HCT116 (cell line): ENCODE measurements around the gene GOLGA1. TPM values are rescaled to one million over a fixed set of nuclear protein-coding genes. Genes with fewer than 3 reads are reported as not detected.

ENCODE experiments used
- ATAC-seq: fragments of 200-7000 bp; cut with Tn5 transposase; 2 replicates; pipeline ENCODE4 v1.9.1; 2020; ENCODE audit warnings: mild to moderate bottlenecking, moderate library complexity
- BruUV-seq: library from RNA; stranded (reverse); fragments of 400-500 nt; replicated peaks from 2 replicates; lab custom pipeline; 2021; lab: Mats Ljungman, UMichigan
- CTCF ChIA-PET: fragments of 300-600 bp; sonication (Branson Sonifier 250); formaldehyde crosslinking; loops from one replicate; lab custom pipeline; 2021; ENCODE audit warnings: antibody characterized with exemption; lab: Charles Lee
- POLR2A ChIA-PET: fragments of 300-600, 350-600 bp; sonication (Branson Sonifier 250); formaldehyde crosslinking; loops from one replicate; lab custom pipeline; 2021; ENCODE audit warnings: antibody characterized with exemption; lab: Charles Lee
- RAD21 ChIA-PET, 2 experiments: fragments of 300-600 bp; sonication (Branson Sonifier 250); formaldehyde crosslinking; loops; one replicate each; lab custom pipeline; 2023; ENCODE audit warnings: low total read pairs in 2 of 2; ENCODE audit not compliant: uncharacterized antibody in 2 of 2, unreplicated experiment in 2 of 2, low non-redundant PET in 1 of 2; lab: Charles Lee
- DNase-seq: peaks from one replicate; pipeline ENCODE4 v3.0.0-alpha.2; 2010; ENCODE audit warnings: low read depth, low spot score
- H2AFZ ChIP-seq: fragments of 200-600 bp; shearing (Covaris generic), sonication (generic); 2 replicates; pipeline ENCODE4 v1.6.1; 2017; ENCODE audit warnings: low read depth, mixed run types, mixed read lengths, antibody characterized with exemption, low read length; ENCODE audit not compliant: poor library complexity, severe bottlenecking
- H3K27ac ChIP-seq: 2 replicates; pipeline ENCODE4 v1.5.1; 2012; ENCODE audit warnings: low read depth, low read length
- H3K27me3 ChIP-seq: fragments of 200-600 bp; sonication (generic); 2 replicates; pipeline ENCODE4 v1.6.1; 2016; ENCODE audit warnings: mixed run types, low read length, mixed read lengths; ENCODE audit not compliant: insufficient read depth
- H3K36me3 ChIP-seq, 2 experiments: fragments of 200-500 bp in 1 of 2; fragments of 200-600 bp in 1 of 2; sonication (Bioruptor generic) in 1 of 2; sonication (generic) in 1 of 2; 2 replicates each; pipeline versions ENCODE4 v1.5.1 to v1.6.1; 2014 to 2016; ENCODE audit warnings: low read length in 2 of 2, inconsistent platforms in 1 of 2, mixed read lengths in 1 of 2, mixed run types in 1 of 2; ENCODE audit not compliant: insufficient read depth in 2 of 2, control insufficient read depth in 1 of 2
- H3K4me1 ChIP-seq, 2 experiments: fragments of 200-600 bp in 1 of 2; sonication (generic) in 1 of 2; 2 replicates each; pipeline versions ENCODE4 v1.5.1 to v1.6.1; 2012 to 2017; ENCODE audit warnings: low read length in 2 of 2, inconsistent platforms in 1 of 2, mild to moderate bottlenecking in 1 of 2, mixed read lengths in 1 of 2, mixed run types in 1 of 2, moderate library complexity in 1 of 2; ENCODE audit not compliant: insufficient read depth in 2 of 2, control insufficient read depth in 1 of 2
- H3K4me2 ChIP-seq: fragments of 200-600 bp; sonication (generic); 2 replicates; pipeline ENCODE4 v1.6.1; 2017; ENCODE audit warnings: mixed run types, low read length, mixed read lengths
- H3K4me3 ChIP-seq, 2 experiments: fragments of 200-600 bp in 1 of 2; sonication (generic) in 1 of 2; replicated peaks in 1 of 2; 2 replicates each; pipeline ENCODE4 v1.5.1; 2011 to 2016; ENCODE audit warnings: low read length in 2 of 2, control low read depth in 1 of 2, low read depth in 1 of 2, mild to moderate bottlenecking in 1 of 2, mixed read lengths in 1 of 2, mixed run types in 1 of 2
- H3K79me2 ChIP-seq: fragments of 200-600 bp; sonication (generic); 2 replicates; pipeline ENCODE4 v1.6.1; 2017; ENCODE audit warnings: mild to moderate bottlenecking, mixed run types, low read length, moderate library complexity, mixed read lengths; ENCODE audit not compliant: insufficient read depth
- H3K9ac ChIP-seq: fragments of 200-600 bp; sonication (generic); 2 replicates; pipeline ENCODE4 v1.6.1; 2016; ENCODE audit warnings: low read length, mixed read lengths
- H3K9me2 ChIP-seq: fragments of 200-600 bp; sonication (generic), shearing (Covaris generic); 2 replicates; pipeline ENCODE4 v1.6.1; 2017; ENCODE audit warnings: mixed run types, mild to moderate bottlenecking, moderate library complexity; ENCODE audit not compliant: insufficient read depth
- H3K9me3 ChIP-seq, 2 experiments: fragments of 200-500 bp in 1 of 2; fragments of 200-600 bp in 1 of 2; sonication (Bioruptor generic) in 1 of 2; sonication (generic) in 1 of 2; 2 replicates each; pipeline ENCODE4 v1.6.1; 2014 to 2017; ENCODE audit warnings: low read length in 2 of 2, mixed read lengths in 2 of 2, inconsistent platforms in 1 of 2, low read depth in 1 of 2, mild to moderate bottlenecking in 1 of 2, mixed run types in 1 of 2, moderate library complexity in 1 of 2; ENCODE audit not compliant: control insufficient read depth in 1 of 2, insufficient read depth in 1 of 2
- H4K20me1 ChIP-seq: fragments of 200-600 bp; sonication (generic), shearing (Covaris generic); 2 replicates; pipeline ENCODE4 v1.6.1; 2017; ENCODE audit warnings: mixed run types, mild to moderate bottlenecking, moderate library complexity; ENCODE audit not compliant: insufficient read depth
- CEBPB ChIP-seq: IDR thresholded peaks from 2 replicates; pipeline ENCODE4 v1.6.1; 2012; ENCODE audit warnings: low read depth
- EGR1 ChIP-seq: IDR thresholded peaks from 2 replicates; pipeline ENCODE4 v1.6.1; 2012; ENCODE audit warnings: low read depth
- EZH2 ChIP-seq: fragments of 200-600 bp; sonication (generic); IDR thresholded peaks from 2 replicates; pipeline ENCODE4 v1.6.1; 2017; ENCODE audit warnings: antibody characterized with exemption, mixed run types
- EZH2phosphoT487 ChIP-seq: fragments of 200-600 bp; IDR thresholded peaks from 2 replicates; pipeline ENCODE4 v1.6.1; 2018; ENCODE audit warnings: antibody characterized with exemption, borderline replicate concordance
- JUND ChIP-seq: IDR thresholded peaks from 2 replicates; pipeline ENCODE4 v1.6.1; 2012
- POLR2A ChIP-seq: IDR thresholded peaks from 2 replicates; pipeline ENCODE4 v1.7.0; 2011; ENCODE audit warnings: borderline replicate concordance; ENCODE audit not compliant: insufficient read depth, insufficient read length; ENCODE audit errors: extremely low read depth
- RAD21 ChIP-seq: IDR thresholded peaks from 2 replicates; pipeline ENCODE4 v1.6.1; 2012; ENCODE audit warnings: low read depth, mild to moderate bottlenecking
- SP1 ChIP-seq: IDR thresholded peaks from 2 replicates; pipeline ENCODE4 v1.6.1; 2012; ENCODE audit warnings: low read depth
- SRF ChIP-seq: IDR thresholded peaks from 2 replicates; pipeline ENCODE4 v1.6.1; 2012; ENCODE audit warnings: low read depth
- TCF7L2 ChIP-seq: IDR thresholded peaks from 2 replicates; pipeline ENCODE4 v1.7.0; 2011; ENCODE audit warnings: borderline replicate concordance, inconsistent platforms; ENCODE audit not compliant: insufficient read depth, insufficient read length; ENCODE audit errors: extremely low read depth
- ZFX ChIP-seq: fragments of 450-650 bp; IDR thresholded peaks from 2 replicates; pipeline ENCODE4 v1.6.1; 2017
- ZNF274 ChIP-seq: fragments of 200-500 bp; sonication (Bioruptor generic); IDR thresholded peaks from 2 replicates; pipeline ENCODE4 v1.6.1; 2014; ENCODE audit warnings: mild to moderate bottlenecking, low read depth, low read length, inconsistent platforms
- intact Hi-C: fragments of 100-400 bp; cut with micrococcal nuclease; formaldehyde crosslinking; loops from 2 replicates; pipeline ENCODE4 v1.10.0; 2022
- total RNA-seq: library from RNA; stranded (reverse); gene quantifications from one replicate; pipeline ENCODE4 v1.2.1, GENCODE V29; 2021; ENCODE audit not compliant: unreplicated experiment
- TF ChIP-seq, protein P1 (sequence below): IDR thresholded peaks from 2 replicates; pipeline ENCODE4 v1.6.1; 2012
- TF ChIP-seq, protein P2 (sequence below), 3 experiments: fragments of 200-600 bp in 1 of 3; sonication (generic) in 1 of 3; IDR thresholded peaks in 2 of 3; conservative IDR thresholded peaks in 1 of 3; 2 replicates each; pipeline ENCODE4 v1.5.1; 2012 to 2017; ENCODE audit warnings: low read depth in 2 of 3, low read length in 2 of 3, antibody characterized with exemption in 1 of 3, borderline replicate concordance in 1 of 3, control low read depth in 1 of 3, mild to moderate bottlenecking in 1 of 3, mixed read lengths in 1 of 3, mixed run types in 1 of 3, moderate library complexity in 1 of 3; ENCODE audit not compliant: insufficient read depth in 1 of 3
- TF ChIP-seq, protein P3 (sequence below): IDR thresholded peaks from 2 replicates; pipeline ENCODE4 v1.6.1; 2012

The GOLGA1 gene
- total RNA-seq, 1 experiment from 2014 or later: 13.1 TPM

DNA sequence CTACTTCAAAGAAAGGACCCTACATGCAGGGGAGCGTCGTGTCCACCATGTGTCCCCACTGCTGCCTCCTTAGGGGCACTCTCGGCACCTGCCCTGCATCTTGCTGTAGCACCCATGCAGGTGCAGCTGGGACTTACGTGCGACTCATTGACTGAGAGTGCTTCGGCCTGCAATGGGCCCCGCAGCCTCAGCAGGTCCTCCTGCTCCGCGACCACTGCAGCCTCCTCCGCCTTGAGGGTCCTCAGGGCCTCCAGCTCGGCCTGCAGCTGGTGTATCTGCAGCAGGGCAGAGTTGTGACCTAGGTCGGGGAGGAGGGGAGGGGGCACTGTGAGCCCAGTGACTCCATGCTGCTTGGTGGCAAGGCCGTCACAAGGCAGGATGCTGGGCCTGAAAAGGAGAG is 51.9 kb downstream of the GOLGA1 start:
- BruUV-seq: no TSS peak
- TF ChIP-seq TCF7L2: no peak
- no peak for TF ChIP-seq EZH2phosphoT487
- no peak for TF ChIP-seq EZH2
- no peak for TF ChIP-seq SRF
- TF ChIP-seq, protein P1, sequence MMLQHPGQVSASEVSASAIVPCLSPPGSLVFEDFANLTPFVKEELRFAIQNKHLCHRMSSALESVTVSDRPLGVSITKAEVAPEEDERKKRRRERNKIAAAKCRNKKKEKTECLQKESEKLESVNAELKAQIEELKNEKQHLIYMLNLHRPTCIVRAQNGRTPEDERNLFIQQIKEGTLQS: no peak
- TF ChIP-seq CEBPB: no peak
- no peak for TF ChIP-seq ZFX
- TF ChIP-seq, protein P2, sequence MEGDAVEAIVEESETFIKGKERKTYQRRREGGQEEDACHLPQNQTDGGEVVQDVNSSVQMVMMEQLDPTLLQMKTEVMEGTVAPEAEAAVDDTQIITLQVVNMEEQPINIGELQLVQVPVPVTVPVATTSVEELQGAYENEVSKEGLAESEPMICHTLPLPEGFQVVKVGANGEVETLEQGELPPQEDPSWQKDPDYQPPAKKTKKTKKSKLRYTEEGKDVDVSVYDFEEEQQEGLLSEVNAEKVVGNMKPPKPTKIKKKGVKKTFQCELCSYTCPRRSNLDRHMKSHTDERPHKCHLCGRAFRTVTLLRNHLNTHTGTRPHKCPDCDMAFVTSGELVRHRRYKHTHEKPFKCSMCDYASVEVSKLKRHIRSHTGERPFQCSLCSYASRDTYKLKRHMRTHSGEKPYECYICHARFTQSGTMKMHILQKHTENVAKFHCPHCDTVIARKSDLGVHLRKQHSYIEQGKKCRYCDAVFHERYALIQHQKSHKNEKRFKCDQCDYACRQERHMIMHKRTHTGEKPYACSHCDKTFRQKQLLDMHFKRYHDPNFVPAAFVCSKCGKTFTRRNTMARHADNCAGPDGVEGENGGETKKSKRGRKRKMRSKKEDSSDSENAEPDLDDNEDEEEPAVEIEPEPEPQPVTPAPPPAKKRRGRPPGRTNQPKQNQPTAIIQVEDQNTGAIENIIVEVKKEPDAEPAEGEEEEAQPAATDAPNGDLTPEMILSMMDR (IDR thresholded peaks at IDR 0.05 in 2 of 3, conservative IDR thresholded peaks at IDR 0.05 in 1 of 3; ENCODE audit: borderline replicate concordance in 1 of 3, insufficient read depth in 1 of 3, low read depth in 2 of 3, low read length in 2 of 3): no peak
- TF ChIP-seq SP1: no peak
- TF ChIP-seq EGR1: no peak
- TF ChIP-seq, protein P3, sequence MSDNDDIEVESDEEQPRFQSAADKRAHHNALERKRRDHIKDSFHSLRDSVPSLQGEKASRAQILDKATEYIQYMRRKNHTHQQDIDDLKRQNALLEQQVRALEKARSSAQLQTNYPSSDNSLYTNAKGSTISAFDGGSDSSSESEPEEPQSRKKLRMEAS: no peak
- no peak for TF ChIP-seq POLR2A
- no peak for TF ChIP-seq ZNF274
- TF ChIP-seq RAD21: no peak
- no peak for TF ChIP-seq JUND
- H3K9me3 ChIP-seq: no peaks in the 10 kb centered on the region
- H2AFZ ChIP-seq: no peak overlapping the region
- no peak for ATAC-seq
- H3K27me3 ChIP-seq: no peaks in the 10 kb centered on the region
- no peak for DNase-seq
- H4K20me1 ChIP-seq: no peaks in the 10 kb centered on the region
- H3K79me2 ChIP-seq: no peaks in the 10 kb centered on the region
- ChIA-PET CTCF (no interaction called here), POLR2A (no interaction called here), RAD21 (no interaction called here)
- no peaks in the 10 kb centered on the region for H3K4me1 ChIP-seq
- intact Hi-C loops: no loop called here
- no peak overlapping the region for H3K4me2 ChIP-seq
- peaks cover 0 to 2% of the 10 kb centered on the region in 2 experiments for H3K36me3 ChIP-seq
- no peak overlapping the region for H3K4me3 ChIP-seq
- no peak overlapping the region for H3K27ac ChIP-seq
- no peak overlapping the region for H3K9ac ChIP-seq
- no peaks in the 10 kb centered on the region for H3K9me2 ChIP-seq
